ENCODE results near the gene SPIB. TPM values are rescaled to one million over a fixed set of nuclear protein-coding genes. Genes with fewer than 3 reads are reported as not detected.

Gene SPIB
- total and polyA plus RNA-seq, 5 donors, result 0.02 to 0.29 (median 0.14) TPM; not detected in 2

DNA sequence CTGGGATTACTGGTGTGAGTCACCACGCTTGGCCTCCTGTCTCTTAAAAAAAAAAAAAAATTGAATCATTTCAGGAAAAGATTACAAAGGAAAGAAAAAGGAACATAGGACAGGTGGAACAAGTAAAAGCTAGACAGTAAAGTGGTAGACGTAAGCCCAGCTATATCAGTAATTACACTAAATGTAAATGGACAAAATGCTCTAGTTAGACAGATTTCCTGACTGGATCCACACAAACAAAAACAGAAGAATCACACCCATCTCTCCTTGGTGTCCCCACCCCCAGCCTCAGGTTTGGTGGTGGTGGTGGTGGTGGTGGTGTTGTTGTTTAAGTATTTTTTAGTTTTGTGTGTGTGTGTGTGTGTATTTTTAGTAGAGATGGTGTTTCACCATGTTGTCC lies 6.3 kb upstream of the SPIB start:
- ATAC-seq, result no peak

GRCh38 chr19:50413096-50413495 lies 5.6 kb upstream of the SPIB start:
- no peak overlapping the region for H3K4me3 ChIP-seq (ENCODE audit: low read length)
- no peak for DNase-seq
- no peaks in the 10 kb centered on the region for H3K27me3 ChIP-seq (ENCODE audit: control insufficient read depth, insufficient read depth)
- intact Hi-C loops (cut with DNase I), result loop anchor here in 2 of 4 donors (5.0 kb wide), 2 partner anchors 46 to 51 kb away; partner anchors contain the start of gene NAPSA (in 1 of the 2)
- H3K4me1 ChIP-seq (ENCODE audit: control insufficient read depth, insufficient read depth, low read length), result no peaks in the 10 kb centered on the region
- no peak overlapping the region for H3K27ac ChIP-seq (ENCODE audit: low read length)
- no peaks in the 10 kb centered on the region for H3K9me3 ChIP-seq (ENCODE audit: control insufficient read depth, low read length)
- 95% methylated on average over 13 of the region's 13 CpGs for WGBS
- ATAC-seq, result no peak

More for the DNA sequence above, 6.3 kb upstream of the SPIB start:
- intact Hi-C loops (cut with DNase I), result loop anchor here in 2 of 4 donors (5.0 kb wide), 2 partner anchors 45 to 50 kb away; partner anchors contain the start of gene NAPSA (in 1 of the 2)
- Histone ChIP-seq H3K27ac (ENCODE audit: low read length) (no peak overlapping the region), H3K4me3 (ENCODE audit: low read length) (no peak overlapping the region), H3K4me1 (ENCODE audit: control insufficient read depth, insufficient read depth, low read length) (no peaks in the 10 kb centered on the region), H3K27me3 (ENCODE audit: control insufficient read depth, insufficient read depth) (no peaks in the 10 kb centered on the region), H3K9me3 (ENCODE audit: control insufficient read depth, low read length) (no peaks in the 10 kb centered on the region)
- DNase-seq, result no peak
- 97% methylated on average over 2 of the region's 2 CpGs for WGBS

- Histone ChIP-seq H3K4me1 (ENCODE audit: control insufficient read depth, insufficient read depth, low read length) (no peaks in the 10 kb centered on the region), H3K9me3 (ENCODE audit: control insufficient read depth, low read length) (no peaks in the 10 kb centered on the region), H3K27ac (ENCODE audit: low read length) (no peak overlapping the region), H3K4me3 (ENCODE audit: low read length) (no peak overlapping the region), H3K27me3 (ENCODE audit: control insufficient read depth, insufficient read depth) (no peaks in the 10 kb centered on the region)
- 96% methylated on average over 21 of the region's 21 CpGs for WGBS
- ATAC-seq, result no peak
- DNase-seq, result no peak
- intact Hi-C loops (cut with DNase I), result loop anchor here in 2 of 4 donors (5.0 kb wide), 2 partner anchors 46 to 51 kb away; partner anchors contain the start of gene NAPSA (in 1 of the 2)
Measured at GRCh38 chr19:50413531-50413930, 5.2 kb upstream of the SPIB start.

GRCh38 chr19:50414864-50415660 lies 3.7 kb upstream of the SPIB start:
- intact Hi-C loops (cut with DNase I), result loop anchor here in 2 of 4 donors (5.0 kb wide), 2 partner anchors 48 to 53 kb away; partner anchors contain the start of gene NAPSA (in 1 of the 2)
- H3K4me3 ChIP-seq (ENCODE audit: low read length), result no peak overlapping the region

DNA sequence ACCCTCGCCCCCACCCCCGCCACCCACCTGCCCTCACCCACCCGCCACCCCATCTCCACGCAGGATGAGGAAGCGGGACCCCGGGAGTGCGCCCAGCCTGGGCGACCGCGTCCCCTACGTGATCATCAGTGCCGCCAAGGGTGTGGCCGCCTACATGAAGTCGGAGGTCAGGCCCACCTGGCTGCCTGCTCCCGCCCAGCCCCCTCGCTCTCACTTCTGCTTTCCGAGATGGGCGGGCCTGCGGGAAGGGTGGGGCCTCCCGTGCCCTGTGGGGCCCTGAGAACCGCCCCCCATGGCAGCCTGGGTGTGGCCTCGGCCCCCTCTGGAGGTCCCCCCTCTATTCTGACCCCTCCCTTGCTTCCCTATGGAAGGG lies 3.1 kb upstream of the SPIB start:
- Histone ChIP-seq H3K4me3 (ENCODE audit: low read length) (no peak overlapping the region), H3K27me3 (ENCODE audit: control insufficient read depth, insufficient read depth) (no peaks in the 10 kb centered on the region), H3K4me1 (ENCODE audit: control insufficient read depth, insufficient read depth, low read length) (no peaks in the 10 kb centered on the region), H3K9me3 (ENCODE audit: control insufficient read depth, low read length) (no peaks in the 10 kb centered on the region), H3K27ac (ENCODE audit: low read length) (no peak overlapping the region)
- 84% methylated on average over 22 of the region's 22 CpGs for WGBS
- DNase-seq, result peak in 1 of 3 donors; percentile 73
- ATAC-seq, result peak; percentile 4 to 21
- intact Hi-C loops (cut with DNase I), result no loop called here

More at GRCh38 chr19:50414864-50415660, 3.7 kb upstream of the SPIB start:
- DNase-seq (peak; percentile 76 to 92 (median 89)), ATAC-seq (peak; percentile 69 to 86)
- 45% methylated on average over 37 of the region's 37 CpGs for WGBS
- H3K27me3 ChIP-seq (ENCODE audit: control insufficient read depth, insufficient read depth), result no peaks in the 10 kb centered on the region
- no peaks in the 10 kb centered on the region for H3K4me1 ChIP-seq (ENCODE audit: control insufficient read depth, insufficient read depth, low read length)
- H3K27ac ChIP-seq (ENCODE audit: low read length), result no peak overlapping the region
- H3K9me3 ChIP-seq (ENCODE audit: control insufficient read depth, low read length), result no peaks in the 10 kb centered on the region

DNA sequence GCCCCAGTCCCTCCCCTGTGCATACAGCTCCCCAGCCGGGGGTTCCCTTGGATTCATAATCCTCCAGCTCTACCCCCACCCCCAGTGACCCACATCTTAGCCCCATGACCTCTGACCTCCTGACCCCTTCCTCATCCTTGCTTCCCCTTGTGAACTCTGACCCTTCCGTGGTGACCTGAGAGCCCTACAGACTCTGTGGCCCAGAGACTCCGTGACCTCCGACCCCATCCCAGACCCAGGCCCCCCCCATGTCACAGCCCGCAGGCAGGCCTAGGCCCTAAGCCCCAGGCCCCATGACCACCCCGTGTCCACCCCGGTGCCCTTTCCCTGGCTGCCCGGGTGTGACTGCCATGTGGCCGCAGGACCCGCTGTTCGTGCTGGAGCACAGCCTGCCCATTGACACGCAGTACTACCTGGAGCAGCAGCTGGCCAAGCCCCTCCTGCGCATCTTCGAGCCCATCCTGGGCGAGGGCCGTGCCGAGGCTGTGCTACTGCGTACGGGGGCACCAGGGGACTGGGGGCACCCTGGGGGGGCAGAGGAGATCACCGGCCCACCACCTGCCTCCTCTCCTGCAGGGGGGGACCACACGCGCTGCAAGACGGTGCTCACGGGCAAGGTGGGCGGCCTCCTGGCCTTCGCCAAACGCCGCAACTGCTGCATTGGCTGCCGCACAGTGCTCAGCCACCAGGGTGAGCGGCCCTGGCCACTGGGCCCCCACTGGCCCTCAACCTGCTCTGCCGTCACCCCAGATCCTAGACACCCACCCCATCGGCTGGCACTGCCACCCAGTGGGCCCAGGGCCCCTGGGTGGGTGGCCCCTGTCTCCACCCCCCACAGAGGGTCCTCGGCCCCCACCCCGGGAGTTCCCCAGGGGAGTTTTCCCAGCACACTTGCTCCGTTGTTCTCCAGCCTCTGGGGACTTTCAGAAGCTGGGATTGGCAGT lies 2.4 kb upstream of the SPIB start:
- peak in 1 of 3 donors; percentile 46 for DNase-seq
- WGBS, result 89% methylated on average over 35 of the region's 35 CpGs
- Histone ChIP-seq H3K9me3 (ENCODE audit: control insufficient read depth, low read length) (no peaks in the 10 kb centered on the region), H3K4me3 (ENCODE audit: low read length) (no peak overlapping the region), H3K27ac (ENCODE audit: low read length) (no peak overlapping the region), H3K27me3 (ENCODE audit: control insufficient read depth, insufficient read depth) (no peaks in the 10 kb centered on the region), H3K4me1 (ENCODE audit: control insufficient read depth, insufficient read depth, low read length) (no peaks in the 10 kb centered on the region)
- intact Hi-C loops (cut with DNase I), result no loop called here
- ATAC-seq, result no peak

- H3K4me3 ChIP-seq (ENCODE audit: low read length), result no peak overlapping the region
- ATAC-seq (no peak), DNase-seq (peak in 1 of 3 donors; percentile 39)
- no peaks in the 10 kb centered on the region for H3K27me3 ChIP-seq (ENCODE audit: control insufficient read depth, insufficient read depth)
- intact Hi-C loops (cut with DNase I), result no loop called here
- H3K4me1 ChIP-seq (ENCODE audit: control insufficient read depth, insufficient read depth, low read length), result no peaks in the 10 kb centered on the region
- no peaks in the 10 kb centered on the region for H3K9me3 ChIP-seq (ENCODE audit: control insufficient read depth, low read length)
- 69% methylated on average over 42 of the region's 42 CpGs for WGBS
- H3K27ac ChIP-seq (ENCODE audit: low read length), result no peak overlapping the region
Measured at GRCh38 chr19:50417111-50418081, 1.3 kb upstream of the SPIB start.

DNA sequence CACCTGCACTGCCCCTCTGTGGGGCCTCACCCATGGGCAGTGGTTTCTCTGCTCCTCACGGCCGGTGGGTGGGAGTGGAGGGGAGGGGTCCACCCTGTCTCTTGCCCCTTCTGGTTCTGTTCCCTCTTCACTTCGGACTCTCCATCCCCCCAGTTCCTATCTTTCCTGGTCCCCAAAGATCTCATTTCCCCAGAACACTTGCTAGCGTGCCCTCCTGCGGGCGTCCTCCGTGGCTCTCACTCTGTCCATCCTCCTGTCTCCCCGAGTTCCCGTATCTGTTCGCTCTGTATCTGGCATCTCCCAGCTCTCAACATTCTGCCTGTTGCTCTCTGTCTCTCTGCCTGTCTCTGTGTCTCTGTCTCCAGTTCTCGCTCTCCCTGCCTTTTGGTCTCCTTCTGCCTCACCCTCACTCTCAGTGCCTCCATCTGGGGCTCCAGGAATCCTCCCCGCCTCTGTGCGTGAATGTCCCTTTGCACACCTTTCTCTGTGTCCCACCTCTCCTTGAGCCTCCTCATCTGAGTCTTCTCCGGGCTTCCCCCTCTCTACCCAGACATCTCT lies 363 bp downstream of the SPIB start:
- Histone ChIP-seq H3K27ac (ENCODE audit: low read length) (no peak overlapping the region), H3K4me1 (ENCODE audit: control insufficient read depth, insufficient read depth, low read length) (no peaks in the 10 kb centered on the region), H3K9me3 (ENCODE audit: control insufficient read depth, low read length) (no peaks in the 10 kb centered on the region), H3K27me3 (ENCODE audit: control insufficient read depth, insufficient read depth) (no peaks in the 10 kb centered on the region), H3K4me3 (ENCODE audit: low read length) (no peak overlapping the region)
- ATAC-seq (no peak), DNase-seq (no peak)
- 6% methylated on average over 14 of the region's 14 CpGs for WGBS
- intact Hi-C loops (cut with DNase I), result no loop called here

GRCh38 chr19:50419580-50420035 lies 870 bp downstream of the SPIB start:
- no peaks in the 10 kb centered on the region for H3K4me1 ChIP-seq (ENCODE audit: control insufficient read depth, insufficient read depth, low read length)
- intact Hi-C loops (cut with DNase I), result no loop called here
- DNase-seq (no peak), ATAC-seq (no peak)
- no peak overlapping the region for H3K27ac ChIP-seq (ENCODE audit: low read length)
- H3K4me3 ChIP-seq (ENCODE audit: low read length), result no peak overlapping the region
- 11% methylated on average over 8 of the region's 8 CpGs for WGBS
- no peaks in the 10 kb centered on the region for H3K27me3 ChIP-seq (ENCODE audit: control insufficient read depth, insufficient read depth)
- no peaks in the 10 kb centered on the region for H3K9me3 ChIP-seq (ENCODE audit: control insufficient read depth, low read length)

GRCh38 chr19:50420127-50420526 lies 1.4 kb downstream of the SPIB start:
- no peak overlapping the region for H3K4me3 ChIP-seq (ENCODE audit: low read length)
- H3K27me3 ChIP-seq (ENCODE audit: control insufficient read depth, insufficient read depth), result no peaks in the 10 kb centered on the region
- 28% methylated on average over 3 of the region's 3 CpGs for WGBS

More at GRCh38 chr19:50420127-50420526, 1.4 kb downstream of the SPIB start:
- no peak for DNase-seq
- ATAC-seq, result no peak
- no peaks in the 10 kb centered on the region for H3K9me3 ChIP-seq (ENCODE audit: control insufficient read depth, low read length)
- no peak overlapping the region for H3K27ac ChIP-seq (ENCODE audit: low read length)
- intact Hi-C loops (cut with DNase I), result no loop called here
- no peaks in the 10 kb centered on the region for H3K4me1 ChIP-seq (ENCODE audit: control insufficient read depth, insufficient read depth, low read length)

All from right cardiac atrium (tissue), 5 donors.